ENCODE measurements around the gene OPN4. TPM values are rescaled to one million over a fixed set of nuclear protein-coding genes. Genes with fewer than 3 reads are reported as not detected.

The OPN4 gene
- total RNA-seq, 1 experiment from 2014 or later: 0.17 TPM

DNA sequence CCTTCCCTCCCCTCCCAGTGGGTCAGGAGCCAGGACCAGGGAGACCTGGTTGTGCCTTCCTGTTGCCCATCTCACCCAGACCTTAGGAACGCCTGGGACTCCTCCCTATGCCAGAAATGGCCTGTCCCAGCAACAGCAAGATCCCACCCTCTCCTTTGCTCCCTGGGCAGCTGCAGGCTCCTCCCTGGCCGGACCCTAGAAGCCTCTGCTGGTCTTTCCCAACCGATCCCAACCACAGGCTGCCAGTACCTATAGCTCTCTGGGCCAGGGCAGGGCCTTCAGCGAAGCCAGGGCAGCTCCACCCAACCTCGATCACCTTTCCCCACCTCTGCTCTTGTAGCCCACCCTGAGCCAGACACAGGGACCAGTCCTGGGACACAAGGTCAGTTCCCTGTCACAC is 35.9 kb downstream of the OPN4 start:
- no peak for DNase-seq (ENCODE audit: low read depth)
- in situ Hi-C loops (cut with HindIII; ENCODE audit: low pct_unique_long_range_greater_than_20kb, low sequenced_read_pairs): no loop called here

GRCh38 chr10:86690657-86691084 is 36.3 kb downstream of the OPN4 start:
- DNase-seq (ENCODE audit: low read depth): no peak

GRCh38 chr10:86691333-86692022 is 37.1 kb downstream of the OPN4 start:
- in situ Hi-C loops (cut with HindIII; ENCODE audit: low pct_unique_long_range_greater_than_20kb, low sequenced_read_pairs): no loop called here
- no peak for DNase-seq (ENCODE audit: low read depth)

More at GRCh38 chr10:86690657-86691084, 36.3 kb downstream of the OPN4 start:
- in situ Hi-C loops (cut with HindIII; ENCODE audit: low pct_unique_long_range_greater_than_20kb, low sequenced_read_pairs): no loop called here

DNA sequence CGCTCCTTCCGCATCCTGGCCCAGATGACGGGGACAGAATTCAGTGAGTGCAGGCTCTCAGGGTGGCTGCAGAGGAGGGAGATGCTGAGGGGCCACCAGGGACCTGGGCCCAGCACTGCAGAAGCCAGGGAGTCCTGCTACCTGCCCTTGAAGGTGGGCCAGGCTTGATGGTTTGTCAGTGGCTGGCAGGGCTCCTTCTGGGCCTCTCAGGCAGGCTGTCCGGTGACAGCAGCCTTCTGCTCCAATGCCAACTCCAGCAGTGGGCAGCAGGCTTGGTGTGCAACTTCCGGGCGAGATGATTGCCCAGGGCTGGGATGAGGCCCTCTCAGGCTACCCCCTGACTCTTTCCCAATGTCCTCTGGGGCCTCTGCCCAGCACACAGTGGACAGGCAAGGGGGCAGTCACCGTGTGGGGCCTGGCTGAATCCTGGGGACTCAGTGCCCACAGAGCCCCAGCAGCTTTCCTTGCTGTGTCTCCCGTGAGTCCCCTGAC is 37.7 kb downstream of the OPN4 start:
- DNase-seq (ENCODE audit: low read depth): no peak
- in situ Hi-C loops (cut with HindIII; ENCODE audit: low pct_unique_long_range_greater_than_20kb, low sequenced_read_pairs): no loop called here

DNA sequence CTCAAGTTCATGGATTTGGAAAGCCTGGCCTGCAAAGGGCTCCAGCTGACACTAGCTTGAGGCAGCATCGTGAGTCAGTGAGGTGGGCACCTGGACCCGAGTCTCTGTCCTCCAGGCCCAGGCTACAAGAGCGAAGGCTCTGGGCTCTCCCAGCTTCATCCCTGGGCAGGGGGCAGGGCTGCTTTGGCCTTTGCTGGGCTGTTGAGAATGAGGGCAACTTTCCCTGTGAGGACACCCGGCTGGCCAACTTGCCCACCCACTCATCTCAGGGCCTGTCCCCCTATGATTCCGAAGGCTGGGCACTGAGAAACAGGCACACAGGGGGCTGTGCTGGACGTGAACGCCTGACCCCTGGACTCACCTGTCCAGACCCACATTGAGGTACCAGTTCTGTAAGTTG is 38.3 kb downstream of the OPN4 start:
- no peak for DNase-seq (ENCODE audit: low read depth)
- in situ Hi-C loops (cut with HindIII; ENCODE audit: low pct_unique_long_range_greater_than_20kb, low sequenced_read_pairs): no loop called here

- DNase-seq (ENCODE audit: low read depth): no peak
- in situ Hi-C loops (cut with HindIII; ENCODE audit: low pct_unique_long_range_greater_than_20kb, low sequenced_read_pairs): no loop called here
Observed at GRCh38 chr10:86693275-86693674, 38.9 kb downstream of the OPN4 start.

GRCh38 chr10:86693721-86694369 is 39.5 kb downstream of the OPN4 start:
- DNase-seq (ENCODE audit: low read depth): peak; percentile 20
- in situ Hi-C loops (cut with HindIII; ENCODE audit: low pct_unique_long_range_greater_than_20kb, low sequenced_read_pairs): no loop called here

GRCh38 chr10:86698207-86698940 is 44.0 kb downstream of the OPN4 start:
- DNase-seq (ENCODE audit: low read depth): no peak
- in situ Hi-C loops (cut with HindIII; ENCODE audit: low pct_unique_long_range_greater_than_20kb, low sequenced_read_pairs): no loop called here

DNA sequence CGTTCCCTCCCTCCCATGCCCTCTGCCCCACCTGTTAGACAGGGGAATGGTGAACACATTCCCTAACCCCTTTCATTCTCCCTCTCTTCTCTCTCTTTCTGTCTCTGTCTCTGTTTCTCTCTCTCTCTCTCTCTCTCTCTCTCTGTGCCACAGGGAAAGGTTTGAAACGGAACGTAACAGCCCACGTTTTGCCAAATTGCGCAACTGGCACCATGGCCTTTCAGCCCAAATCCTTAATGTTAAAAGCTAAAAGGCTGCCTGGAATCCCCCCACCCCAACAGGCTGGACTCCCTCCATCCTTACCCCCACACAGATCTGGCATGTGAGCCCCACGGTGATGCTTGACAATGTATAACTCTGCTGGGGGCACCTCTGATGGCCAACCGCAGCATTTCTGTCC is 44.8 kb downstream of the OPN4 start:
- DNase-seq (ENCODE audit: low read depth): no peak
- in situ Hi-C loops (cut with HindIII; ENCODE audit: low pct_unique_long_range_greater_than_20kb, low sequenced_read_pairs): no loop called here

GRCh38 chr10:86699541-86699940 is 45.2 kb downstream of the OPN4 start:
- no peak for DNase-seq (ENCODE audit: low read depth)
- in situ Hi-C loops (cut with HindIII; ENCODE audit: low pct_unique_long_range_greater_than_20kb, low sequenced_read_pairs): no loop called here

DNA sequence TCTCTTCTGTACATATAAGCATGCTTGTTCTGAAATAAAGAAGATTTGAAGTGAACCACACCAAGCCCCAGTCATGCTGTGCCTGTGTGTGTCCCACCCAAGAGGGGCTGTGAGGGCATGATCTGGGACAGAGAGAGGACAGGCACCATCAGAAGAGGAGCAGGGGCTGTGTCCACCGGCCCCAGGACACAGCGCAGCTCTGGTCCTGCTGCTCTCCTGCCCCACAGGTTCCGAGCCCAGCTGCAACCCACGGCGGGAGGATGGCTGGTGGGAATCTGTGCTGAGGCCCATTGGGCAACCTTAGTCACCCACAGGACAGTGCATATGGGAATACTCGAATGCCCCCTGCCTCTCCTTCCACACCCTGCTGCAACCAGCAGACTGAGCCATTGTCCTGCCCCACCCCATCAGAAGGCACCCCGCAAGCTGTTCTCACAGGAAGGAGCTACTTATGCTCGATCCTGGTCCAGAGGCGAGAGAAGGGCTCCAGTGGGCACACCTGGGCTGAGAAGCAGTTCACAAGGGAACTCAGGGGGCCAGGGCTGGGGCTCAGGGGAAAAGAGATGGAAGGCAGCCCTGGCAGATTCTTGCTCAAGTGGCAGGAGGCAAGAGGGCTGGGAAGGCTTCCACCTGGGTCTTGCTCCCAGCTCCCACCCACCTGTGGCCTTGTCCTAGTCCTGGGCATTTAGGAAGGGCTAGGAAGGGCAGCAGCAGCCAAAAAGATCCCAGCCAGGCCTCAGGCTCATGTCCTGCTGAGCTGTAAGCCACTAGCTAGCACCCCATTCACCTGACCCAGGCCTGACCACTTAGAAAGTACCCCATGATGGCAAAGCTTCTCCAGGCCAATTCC is 45.9 kb downstream of the OPN4 start:
- in situ Hi-C loops (cut with HindIII; ENCODE audit: low pct_unique_long_range_greater_than_20kb, low sequenced_read_pairs): no loop called here

GRCh38 chr10:86700851-86701617 is 46.7 kb downstream of the OPN4 start:
- in situ Hi-C loops (cut with HindIII; ENCODE audit: low pct_unique_long_range_greater_than_20kb, low sequenced_read_pairs): no loop called here
- no peak for DNase-seq (ENCODE audit: low read depth)

More for the DNA sequence above, 45.9 kb downstream of the OPN4 start:
- DNase-seq (ENCODE audit: low read depth): no peak

GRCh38 chr10:86703176-86703575 is 48.8 kb downstream of the OPN4 start:
- in situ Hi-C loops (cut with HindIII; ENCODE audit: low pct_unique_long_range_greater_than_20kb, low sequenced_read_pairs): no loop called here
- DNase-seq (ENCODE audit: low read depth): no peak

DNA sequence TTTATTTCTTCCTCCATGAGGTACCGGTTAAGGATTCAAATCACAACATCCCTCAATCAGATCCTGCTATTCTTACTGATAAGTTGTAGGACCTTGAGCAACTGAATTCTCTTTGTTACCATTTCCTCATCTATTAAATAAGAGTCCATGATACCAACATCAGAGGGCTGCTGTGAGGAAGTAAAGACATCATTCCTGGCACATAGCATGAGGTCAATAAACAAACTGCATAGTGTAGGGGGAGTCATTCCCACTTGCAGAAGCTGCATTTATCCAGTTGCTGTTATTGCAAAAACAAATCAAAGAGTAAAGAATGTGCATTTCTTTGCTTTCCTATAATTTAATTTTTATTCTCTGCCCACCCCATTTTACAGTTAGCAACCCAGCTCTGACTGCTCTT is 50.8 kb downstream of the OPN4 start:
- no peak for DNase-seq (ENCODE audit: low read depth)
- in situ Hi-C loops (cut with HindIII; ENCODE audit: low pct_unique_long_range_greater_than_20kb, low sequenced_read_pairs): no loop called here

DNA sequence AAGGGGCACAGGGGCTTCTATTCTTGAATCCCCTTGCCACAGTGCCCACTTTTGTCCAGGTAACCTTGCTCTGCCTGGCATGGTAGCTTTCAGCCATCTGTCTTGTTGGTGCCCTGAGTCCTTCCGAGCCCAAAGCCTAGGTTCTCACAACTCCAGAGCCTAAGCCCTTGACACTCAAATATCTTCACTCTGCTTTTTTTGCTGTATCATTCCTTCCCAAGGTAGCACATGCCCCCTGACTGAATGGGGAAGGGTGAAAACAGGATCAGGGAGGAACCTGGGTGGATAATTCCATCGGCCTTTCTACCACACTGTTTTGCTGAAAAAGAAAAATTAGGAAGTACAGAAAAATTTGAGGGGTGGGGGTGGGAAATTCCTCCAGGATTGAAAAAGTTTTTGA is 51.6 kb downstream of the OPN4 start:
- no peak for DNase-seq (ENCODE audit: low read depth)
- in situ Hi-C loops (cut with HindIII; ENCODE audit: low pct_unique_long_range_greater_than_20kb, low sequenced_read_pairs): no loop called here

DNA sequence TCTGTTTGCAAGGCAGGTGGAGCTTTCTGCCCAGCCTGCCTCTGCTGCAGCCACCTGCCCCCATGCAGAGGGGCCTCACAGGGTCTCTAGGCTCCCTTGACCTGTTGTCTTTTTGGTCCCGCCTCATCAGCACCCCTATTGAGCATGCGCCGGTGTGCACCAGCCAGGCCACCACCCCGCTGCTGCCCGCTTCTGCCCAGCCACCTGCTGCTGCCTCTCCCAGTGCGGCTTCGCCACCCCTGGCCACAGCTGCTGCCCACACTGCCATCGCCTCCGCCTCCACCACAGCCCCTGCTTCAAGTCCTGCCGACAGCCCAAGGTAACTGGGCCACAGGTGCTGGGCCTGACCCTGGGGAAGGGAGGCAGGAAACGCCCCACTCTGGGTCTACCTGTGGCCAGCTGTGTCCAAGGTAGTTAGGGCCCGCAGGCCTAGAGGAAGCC is 52.1 kb downstream of the OPN4 start:
- in situ Hi-C loops (cut with HindIII; ENCODE audit: low pct_unique_long_range_greater_than_20kb, low sequenced_read_pairs): no loop called here
- DNase-seq (ENCODE audit: low read depth): no peak

- in situ Hi-C loops (cut with HindIII; ENCODE audit: low pct_unique_long_range_greater_than_20kb, low sequenced_read_pairs): no loop called here
- DNase-seq (ENCODE audit: low read depth): no peak
Observed at GRCh38 chr10:86706977-86707376, 52.6 kb downstream of the OPN4 start.

DNA sequence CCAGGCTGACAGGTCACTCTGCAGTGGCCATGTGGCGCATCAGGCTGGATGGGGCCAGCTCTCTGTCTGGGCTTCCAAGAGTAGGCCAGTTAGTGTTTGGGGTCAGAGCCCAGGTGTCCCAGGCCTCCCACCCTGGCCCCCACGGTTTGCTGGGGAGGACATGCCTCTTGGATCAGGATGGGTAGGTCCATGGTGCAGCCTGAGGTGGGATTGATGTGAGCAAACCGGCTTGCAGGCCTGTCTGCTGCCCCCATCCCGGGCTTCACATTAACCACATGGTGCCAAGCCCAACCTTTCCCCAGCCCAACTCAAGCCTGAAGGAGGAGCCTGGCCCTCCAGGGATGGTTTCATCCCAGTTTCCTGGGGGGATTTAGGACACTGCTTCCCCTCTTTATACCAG is 53.2 kb downstream of the OPN4 start:
- in situ Hi-C loops (cut with HindIII; ENCODE audit: low pct_unique_long_range_greater_than_20kb, low sequenced_read_pairs): no loop called here

More for the DNA sequence above, 53.2 kb downstream of the OPN4 start:
- DNase-seq (ENCODE audit: low read depth): no peak

All from Caki2 (cell line).